GM23338 (cell line): Measurements from ENCODE around the gene SNX9. TPM values are rescaled to one million over a fixed set of nuclear protein-coding genes. Genes with fewer than 3 reads are reported as not detected.

Experiments used
- ATAC-seq: fragments of 200-7000 bp; cut with Tn5 transposase; 3 replicates; pipeline ENCODE4 v1.9.1; 2020
- DNase-seq: peaks from one replicate; pipeline ENCODE4 v3.0.0-alpha.2; 2015; ENCODE audit warnings: low spot score
- H2AFZ ChIP-seq: fragments of 200-600 bp; sonication (generic); 2 replicates; pipeline ENCODE4 v1.8.0; 2016; ENCODE audit warnings: antibody characterized with exemption, mild to moderate bottlenecking, moderate library complexity
- H3F3A ChIP-seq: fragments of 200-600 bp; sonication (generic); replicated peaks from 2 replicates; pipeline ENCODE4 v1.8.0; 2017; ENCODE audit warnings: antibody characterized with exemption, mixed run types, low read depth
- H3K27ac ChIP-seq: fragments of 200-600 bp; sonication (generic); 2 replicates; pipeline ENCODE4 v1.6.1; 2016; ENCODE audit warnings: low read depth
- H3K27me3 ChIP-seq: fragments of 200-600 bp; sonication (generic); 2 replicates; pipeline ENCODE4 v1.8.0; 2016; ENCODE audit warnings: mild to moderate bottlenecking, mixed run types, moderate library complexity; ENCODE audit not compliant: insufficient read depth
- H3K36me3 ChIP-seq: fragments of 200-600 bp; sonication (generic); 2 replicates; pipeline ENCODE4 v1.8.0; 2016; ENCODE audit warnings: mild to moderate bottlenecking; ENCODE audit not compliant: insufficient read depth
- H3K4me1 ChIP-seq: fragments of 200-600 bp; sonication (generic); 2 replicates; pipeline ENCODE4 v1.8.0; 2016; ENCODE audit warnings: mild to moderate bottlenecking, moderate library complexity; ENCODE audit not compliant: insufficient read depth
- H3K4me2 ChIP-seq: fragments of 200-600 bp; sonication (generic); 2 replicates; pipeline ENCODE4 v1.7.1; 2017; ENCODE audit warnings: mixed run types
- H3K4me3 ChIP-seq: fragments of 200-600 bp; sonication (generic); 2 replicates; pipeline ENCODE4 v1.6.1; 2016; ENCODE audit warnings: mixed run types
- H3K79me2 ChIP-seq: fragments of 200-600 bp; sonication (generic); replicated peaks from 2 replicates; pipeline ENCODE4 v1.8.0; 2017; ENCODE audit warnings: mild to moderate bottlenecking; ENCODE audit not compliant: insufficient read depth
- H3K9me2 ChIP-seq: fragments of 200-600 bp; sonication (generic); 2 replicates; pipeline ENCODE4 v1.8.0; 2017; ENCODE audit not compliant: insufficient read depth
- H4K20me1 ChIP-seq: fragments of 200-600 bp; sonication (generic); replicated peaks from 2 replicates; pipeline ENCODE4 v1.8.0; 2017; ENCODE audit warnings: mild to moderate bottlenecking; ENCODE audit not compliant: insufficient read depth
- H3K27ac Mint-ChIP-seq: 2 replicates; pipeline ENCODE4 v1.8.0; 2020; ENCODE audit warnings: inconsistent platforms, mild to moderate bottlenecking, moderate library complexity, mixed read lengths
- H3K27me3 Mint-ChIP-seq: 3 replicates; pipeline ENCODE4 v1.8.0; 2022; ENCODE audit warnings: low read depth, mild to moderate bottlenecking, moderate library complexity, mixed read lengths, inconsistent platforms; ENCODE audit not compliant: insufficient read depth, poor library complexity
- H3K36me3 Mint-ChIP-seq: 3 replicates; pipeline ENCODE4 v1.8.0; 2021; ENCODE audit warnings: low read depth, mild to moderate bottlenecking, inconsistent platforms, moderate library complexity, mixed read lengths
- H3K4me1 Mint-ChIP-seq: 3 replicates; pipeline ENCODE4 v1.8.0; 2020; ENCODE audit warnings: mild to moderate bottlenecking, inconsistent platforms, mixed read lengths
- H3K4me3 Mint-ChIP-seq: 3 replicates; pipeline ENCODE4 v1.8.0; 2021; ENCODE audit warnings: moderate library complexity, mild to moderate bottlenecking, inconsistent platforms, mixed read lengths
- H3K9me3 Mint-ChIP-seq: 3 replicates; pipeline ENCODE4 v1.8.0; 2020; ENCODE audit warnings: moderate library complexity, mild to moderate bottlenecking, inconsistent platforms, mixed read lengths
- CREB1 ChIP-seq: fragments of 250-450 bp; sonication (Bioruptor Pico); IDR thresholded peaks from 2 replicates; pipeline ENCODE4 v1.5.0; 2020; ENCODE audit warnings: low read depth, mild to moderate bottlenecking, moderate library complexity
- CTCF ChIP-seq, 2 experiments: fragments of 200-600 bp in 1 of 2; sonication (generic) in 1 of 2; conservative IDR thresholded peaks; 2 replicates each; pipeline versions ENCODE4 v1.5.1 to v1.6.1; 2016 to 2017; ENCODE audit warnings: antibody characterized with exemption in 2 of 2, low read depth in 2 of 2, mild to moderate bottlenecking in 2 of 2, moderate library complexity in 1 of 2
- ETS1 ChIP-seq: IDR thresholded peaks from 2 replicates; pipeline ENCODE4 v1.6.1; 2016; ENCODE audit warnings: antibody characterized with exemption
- EZH2 ChIP-seq: fragments of 200-600 bp; sonication (generic); IDR thresholded peaks from one replicate; pipeline ENCODE4 v1.8.0; 2017; ENCODE audit warnings: antibody characterized with exemption, mild to moderate bottlenecking, low read depth; ENCODE audit not compliant: unreplicated experiment
- EZH2phosphoT487 ChIP-seq: fragments of 200-600 bp; sonication (generic); IDR thresholded peaks from one replicate; pipeline ENCODE4 v1.8.1; 2018; ENCODE audit warnings: antibody characterized with exemption; ENCODE audit not compliant: unreplicated experiment
- JUNB ChIP-seq: IDR thresholded peaks from one replicate; pipeline ENCODE4 v1.6.1; 2016; ENCODE audit warnings: antibody characterized with exemption; ENCODE audit not compliant: unreplicated experiment
- NANOG ChIP-seq: IDR thresholded peaks from 2 replicates; pipeline ENCODE4 v1.6.1; 2016; ENCODE audit warnings: antibody characterized with exemption, borderline replicate concordance
- POLR2AphosphoS5 ChIP-seq: IDR thresholded peaks from 2 replicates; pipeline ENCODE4 v1.6.1; 2016; ENCODE audit warnings: antibody characterized with exemption, low read depth
- REST ChIP-seq: IDR thresholded peaks from one replicate; pipeline ENCODE4 v1.6.1; 2018; ENCODE audit warnings: antibody characterized with exemption; ENCODE audit not compliant: unreplicated experiment
- STAT1 ChIP-seq: IDR thresholded peaks from one replicate; pipeline ENCODE4 v1.6.1; 2016; ENCODE audit warnings: antibody characterized with exemption; ENCODE audit not compliant: unreplicated experiment
- ZNF114 ChIP-seq: fragments of 250-450 bp; sonication (Bioruptor Pico); IDR thresholded peaks from 2 replicates; pipeline ENCODE4 v1.5.0; 2020; ENCODE audit warnings: mild to moderate bottlenecking, moderate library complexity
- ZNF331 ChIP-seq: fragments of 250-450 bp; sonication (Bioruptor Pico); IDR thresholded peaks from 2 replicates; pipeline ENCODE4 v1.5.0; 2020; ENCODE audit warnings: low read depth, mild to moderate bottlenecking, moderate library complexity
- ZNF462 ChIP-seq: fragments of 250-450 bp; sonication (Bioruptor Pico); IDR thresholded peaks from 2 replicates; pipeline ENCODE4 v1.5.0; 2020; ENCODE audit warnings: mild to moderate bottlenecking, moderate library complexity
- polyA plus RNA-seq: library from polyadenylated mRNA; unstranded; fragments of >200 nt; fragmentation: Nextera tagmentation; extraction: Ambion mirVana; gene quantifications from 2 replicates; pipeline ENCODE4 v1.2.1, GENCODE V29; 2016
- total RNA-seq: library from RNA; depleted of rRNA; stranded (reverse); fragments of >200 nt; shearing (Covaris generic); gene quantifications from 2 replicates; pipeline ENCODE4 v1.2.3, GENCODE V29; 2014

Gene SNX9
- total and polyA plus RNA-seq, 2 experiments from 2014 or later, result 18.4 to 23.3 TPM

GRCh38 chr6:157993076-157993475 is 170.0 kb downstream of the SNX9 start:
- H3K4me2 ChIP-seq, result no peak overlapping the region
- no peaks in the 10 kb centered on the region for H4K20me1 ChIP-seq
- H3K9me3 Mint-ChIP-seq, result peaks cover 2% of the 10 kb centered on the region; the same call in 2 of the 3 replicates
- TF ChIP-seq ZNF114 (no peak), EZH2phosphoT487 (no peak), ZNF462 (no peak), NANOG (no peak), EZH2 (no peak), REST (no peak), STAT1 (no peak), CREB1 (CRISPR knock-in tag) (no peak), POLR2AphosphoS5 (no peak), CTCF (conservative IDR thresholded peaks at IDR 0.05; ENCODE audit: low read depth in 2 of 2) (no peak), ETS1 (no peak), JUNB (no peak), ZNF331 (CRISPR knock-in tag) (no peak)
- peaks cover 39% of the 10 kb centered on the region for H3K79me2 ChIP-seq
- H3K4me1 ChIP-seq, result peaks cover 13% of the 10 kb centered on the region
- H2AFZ ChIP-seq, result no peak overlapping the region
- H3K27me3 ChIP-seq, result no peaks in the 10 kb centered on the region
- DNase-seq, result no peak
- H3K27ac ChIP-seq, result no peak overlapping the region
- no peak overlapping the region for H3K4me3 ChIP-seq
- H3K36me3 Mint-ChIP-seq, result no peaks in the 10 kb centered on the region; the same call in 2 of the 3 replicates
- H3K27me3 Mint-ChIP-seq, result peaks cover 10% of the 10 kb centered on the region
- 0 out of 2 replicates have a peak, but pooled peaks cover 6% of the 10 kb centered on the region for H3F3A ChIP-seq
- peaks cover 56% of the 10 kb centered on the region for H3K4me1 Mint-ChIP-seq
- no peaks in the 10 kb centered on the region for H3K9me2 ChIP-seq
- no peak overlapping the region for H3K4me3 Mint-ChIP-seq
- H3K27ac Mint-ChIP-seq, result no peak overlapping the region
- no peaks in the 10 kb centered on the region for H3K36me3 ChIP-seq
- ATAC-seq, result no peak
